SK-N-SH (cell line): ENCODE measurements around the gene KAT6B. TPM values are rescaled to one million over a fixed set of nuclear protein-coding genes. Genes with fewer than 3 reads are reported as not detected.
"Not testable (repeated sequence)": the region's sequence is repeated elsewhere in the genome, so short reads cannot be mapped to it uniquely, and the experiment has no call there.

Source experiments
- CTCF ChIA-PET: fragments of 300-600, 350-600 bp; formaldehyde crosslinking; extraction: SDS; loops from one replicate; lab custom pipeline; 2021; lab: Yijun Ruan, JAX
- POLR2A ChIA-PET: fragments of 350-600 bp; sonication (Branson Sonifier 250); formaldehyde crosslinking; extraction: SDS; loops from one replicate; lab custom pipeline; 2020; ENCODE audit warnings: antibody characterized with exemption, inconsistent platforms; lab: Yijun Ruan, JAX
- DNase-seq: peaks from one replicate; pipeline ENCODE4 v3.0.0; 2012
- H2AFZ ChIP-seq: fragments of 200-600 bp; sonication (generic); 2 replicates; pipeline ENCODE4 v1.8.1; 2016; ENCODE audit warnings: antibody characterized with exemption, mild to moderate bottlenecking, low read depth
- H3F3A ChIP-seq: fragments of 200-600 bp; sonication (generic); replicated peaks from 2 replicates; pipeline ENCODE3; 2016; ENCODE audit warnings: antibody characterized with exemption, mild to moderate bottlenecking; ENCODE audit not compliant: insufficient read depth
- H3K27ac ChIP-seq, 2 experiments: fragments of 200-500 bp in 1 of 2; fragments of 200-600 bp in 1 of 2; sonication (Bioruptor generic) in 1 of 2; sonication (generic), shearing (Covaris generic) in 1 of 2; 2 replicates each; pipeline versions ENCODE4 v1.5.1 to v1.6.1; 2014 to 2016; ENCODE audit warnings: low read depth in 2 of 2, inconsistent platforms in 1 of 2, low read length in 1 of 2, mild to moderate bottlenecking in 1 of 2, mixed read lengths in 1 of 2
- H3K27me3 ChIP-seq: fragments of 200-600 bp; sonication (generic), shearing (Covaris generic); 2 replicates; pipeline ENCODE4 v1.6.1; 2016; ENCODE audit warnings: mixed run types; ENCODE audit not compliant: insufficient read depth
- H3K36me3 ChIP-seq, 2 experiments: fragments of 200-500 bp in 1 of 2; fragments of 200-600 bp in 1 of 2; sonication (Bioruptor generic) in 1 of 2; sonication (generic) in 1 of 2; replicated peaks in 1 of 2; 2 replicates each; pipeline versions ENCODE3 to v1.5.1; 2014 to 2016; ENCODE audit warnings: low read length in 1 of 2, mild to moderate bottlenecking in 1 of 2; ENCODE audit not compliant: insufficient read depth in 2 of 2, control insufficient read depth in 1 of 2
- H3K4me1 ChIP-seq, 2 experiments: fragments of 200-500 bp in 1 of 2; fragments of 200-600 bp in 1 of 2; sonication (Bioruptor generic) in 1 of 2; sonication (generic), shearing (Covaris generic) in 1 of 2; 2 replicates each; pipeline versions ENCODE4 v1.5.1 to v1.6.1; 2014 to 2016; ENCODE audit warnings: low read depth in 1 of 2, low read length in 1 of 2, mixed run types in 1 of 2; ENCODE audit not compliant: insufficient read depth in 2 of 2, control insufficient read depth in 1 of 2
- H3K4me2 ChIP-seq: fragments of 200-600 bp; sonication (generic), shearing (Covaris generic); 2 replicates; pipeline ENCODE4 v1.6.1; 2017; ENCODE audit warnings: mixed run types
- H3K4me3 ChIP-seq, 2 experiments: fragments of 200-500 bp in 1 of 2; fragments of 200-600 bp in 1 of 2; sonication (Bioruptor generic) in 1 of 2; sonication (generic), shearing (Covaris generic) in 1 of 2; 2 replicates each; pipeline versions ENCODE4 v1.5.1 to v1.8.1; 2014 to 2016; ENCODE audit warnings: low read depth in 2 of 2, inconsistent platforms in 1 of 2, low read length in 1 of 2, mild to moderate bottlenecking in 1 of 2, mixed read lengths in 1 of 2, moderate library complexity in 1 of 2
- H3K79me2 ChIP-seq: fragments of 200-600 bp; sonication (generic); 2 replicates; pipeline ENCODE4 v1.8.1; 2017; ENCODE audit warnings: mild to moderate bottlenecking; ENCODE audit not compliant: insufficient read depth
- H3K9ac ChIP-seq: fragments of 200-600 bp; sonication (generic); 2 replicates; pipeline ENCODE4 v1.6.1; 2017; ENCODE audit warnings: mixed run types
- H3K9me2 ChIP-seq: fragments of 200-600 bp; sonication (generic); 2 replicates; pipeline ENCODE4 v1.6.1; 2017; ENCODE audit warnings: mixed run types
- H3K9me3 ChIP-seq: fragments of 200-600 bp; sonication (generic); 2 replicates; pipeline ENCODE4 v1.6.1; 2017; ENCODE audit warnings: mixed run types, mild to moderate bottlenecking, moderate library complexity
- H4K20me1 ChIP-seq: fragments of 200-600 bp; sonication (generic); 2 replicates; pipeline ENCODE4 v1.6.1; 2017; ENCODE audit warnings: mild to moderate bottlenecking, mixed run types; ENCODE audit not compliant: insufficient read depth
- EZH2phosphoT487 ChIP-seq: fragments of 200-600 bp; sonication (generic); IDR thresholded peaks from 2 replicates; pipeline ENCODE4 v1.6.1; 2017; ENCODE audit warnings: low read depth, mixed run types, mild to moderate bottlenecking, antibody characterized with exemption, moderate library complexity, borderline replicate concordance
- FOSL2 ChIP-seq: IDR thresholded peaks from 2 replicates; pipeline ENCODE4 v1.4.0; 2012; ENCODE audit warnings: low read depth, mild to moderate bottlenecking, moderate library complexity, borderline replicate concordance
- FOXM1 ChIP-seq: IDR thresholded peaks from 2 replicates; pipeline ENCODE4 v1.4.0; 2012; ENCODE audit warnings: low read depth, mild to moderate bottlenecking
- GABPA ChIP-seq: IDR thresholded peaks from 2 replicates; pipeline ENCODE4 v1.4.0; 2012; ENCODE audit warnings: low read depth, mild to moderate bottlenecking
- GATA2 ChIP-seq: sonication (generic); formaldehyde crosslinking; IDR thresholded peaks from 2 replicates; pipeline ENCODE4 v1.5.0; 2020; ENCODE audit warnings: mild to moderate bottlenecking, missing genetic modification reagents
- MEF2A ChIP-seq: IDR thresholded peaks from 2 replicates; pipeline ENCODE4 v1.4.0; 2012; ENCODE audit warnings: low read depth, borderline replicate concordance
- MXI1 ChIP-seq: IDR thresholded peaks from 2 replicates; pipeline ENCODE4 v1.6.1; 2012; ENCODE audit warnings: mild to moderate bottlenecking, low read depth, low read length, improper control_type of control experiment
- NFIC ChIP-seq: IDR thresholded peaks from 2 replicates; pipeline ENCODE4 v1.4.0; 2012; ENCODE audit warnings: borderline replicate concordance
- NRF1 ChIP-seq: IDR thresholded peaks from 2 replicates; pipeline ENCODE4 v1.6.1; 2012; ENCODE audit warnings: low read depth, mild to moderate bottlenecking, low read length
- POLR2AphosphoS5 ChIP-seq: IDR thresholded peaks from 2 replicates; pipeline ENCODE4 v1.6.1; 2012; ENCODE audit warnings: low read depth, low read length
- RAD21 ChIP-seq: IDR thresholded peaks from 2 replicates; pipeline ENCODE4 v1.6.1; 2012; ENCODE audit warnings: mild to moderate bottlenecking, low read length
- RFX5 ChIP-seq: IDR thresholded peaks from 2 replicates; pipeline ENCODE4 v1.6.1; 2012; ENCODE audit warnings: mild to moderate bottlenecking, improper control_type of control experiment, low read length
- SIN3A ChIP-seq: IDR thresholded peaks from 2 replicates; pipeline ENCODE4 v1.6.1; 2012; ENCODE audit warnings: low read depth, mild to moderate bottlenecking, low read length, moderate library complexity, borderline replicate concordance
- SMC3 ChIP-seq: IDR thresholded peaks from 2 replicates; pipeline ENCODE4 v1.6.1; 2012; ENCODE audit warnings: low read depth, low read length, improper control_type of control experiment
- YY1 ChIP-seq: IDR thresholded peaks from 2 replicates; pipeline ENCODE4 v1.4.0; 2012; ENCODE audit warnings: low read depth, mild to moderate bottlenecking
- WGBS: methylation state at CpG from one replicate; pipeline ENCODE4 v1.1.6; 2017; ENCODE audit warnings: low lambda C conversion rate; 5-methylcytosine and 5-hydroxymethylcytosine counted together
- polyA plus RNA-seq, 3 experiments: library from polyadenylated mRNA; depleted of rRNA; stranded (reverse); fragments of >200 nt; gene quantifications; 2 replicates each; pipeline ENCODE4 v1.2.3, GENCODE V29; 2012
- TF ChIP-seq, protein P1 (sequence below): IDR thresholded peaks from 2 replicates; pipeline ENCODE4 v1.4.0; 2012; ENCODE audit warnings: low read depth, borderline replicate concordance
- TF ChIP-seq, protein P2 (sequence below): fragments of 150-350 bp; IDR thresholded peaks from 2 replicates; pipeline ENCODE4 v1.6.1; 2017; ENCODE audit warnings: antibody characterized with exemption, low read length, low read depth, borderline replicate concordance

KAT6B gene
- polyA plus RNA-seq, 1 of the 3 experiments (the other 2 are of a cell fraction) = 4.3 TPM

DNA sequence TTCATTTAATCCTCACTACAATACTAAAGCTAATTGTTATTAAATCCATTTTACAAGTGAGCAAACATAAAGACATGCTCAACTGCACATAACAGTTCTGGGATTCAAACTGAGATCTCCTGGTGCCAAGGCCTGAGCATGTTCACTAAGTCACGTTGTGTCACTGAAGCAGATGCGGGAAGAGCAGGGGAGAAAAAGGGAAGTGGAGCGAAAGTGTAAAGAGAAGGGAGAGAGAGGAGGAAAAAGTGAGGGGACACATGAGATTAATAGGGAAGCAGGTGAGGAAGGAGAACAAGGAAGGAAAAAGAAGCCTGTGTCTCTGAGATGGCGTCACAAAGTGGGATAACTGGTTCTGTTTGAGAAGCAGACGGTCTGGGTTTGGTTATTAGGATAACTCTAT lies 38.9 kb upstream of the KAT6B start:
- Histone ChIP-seq H3K9me2 (no peaks in the 10 kb centered on the region), H3K27me3 (no peaks in the 10 kb centered on the region), H3K9ac (no peak overlapping the region), H4K20me1 (no peaks in the 10 kb centered on the region)
- DNase-seq = no peak
- TF ChIP-seq RAD21 = no peak
- TF ChIP-seq, protein P1, sequence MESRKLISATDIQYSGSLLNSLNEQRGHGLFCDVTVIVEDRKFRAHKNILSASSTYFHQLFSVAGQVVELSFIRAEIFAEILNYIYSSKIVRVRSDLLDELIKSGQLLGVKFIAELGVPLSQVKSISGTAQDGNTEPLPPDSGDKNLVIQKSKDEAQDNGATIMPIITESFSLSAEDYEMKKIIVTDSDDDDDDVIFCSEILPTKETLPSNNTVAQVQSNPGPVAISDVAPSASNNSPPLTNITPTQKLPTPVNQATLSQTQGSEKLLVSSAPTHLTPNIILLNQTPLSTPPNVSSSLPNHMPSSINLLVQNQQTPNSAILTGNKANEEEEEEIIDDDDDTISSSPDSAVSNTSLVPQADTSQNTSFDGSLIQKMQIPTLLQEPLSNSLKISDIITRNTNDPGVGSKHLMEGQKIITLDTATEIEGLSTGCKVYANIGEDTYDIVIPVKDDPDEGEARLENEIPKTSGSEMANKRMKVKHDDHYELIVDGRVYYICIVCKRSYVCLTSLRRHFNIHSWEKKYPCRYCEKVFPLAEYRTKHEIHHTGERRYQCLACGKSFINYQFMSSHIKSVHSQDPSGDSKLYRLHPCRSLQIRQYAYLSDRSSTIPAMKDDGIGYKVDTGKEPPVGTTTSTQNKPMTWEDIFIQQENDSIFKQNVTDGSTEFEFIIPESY = no peak
- no peak for TF ChIP-seq SIN3A
- no peak for TF ChIP-seq EZH2phosphoT487
- TF ChIP-seq MEF2A = no peak
- TF ChIP-seq YY1 = no peak
- TF ChIP-seq FOSL2 = no peak
- TF ChIP-seq POLR2AphosphoS5 = no peak
- no peak for TF ChIP-seq NRF1
- TF ChIP-seq RFX5 = no peak
- no peak for TF ChIP-seq SMC3
- TF ChIP-seq, all 33 proteins: peak for 0
- no peak overlapping the region for H3K27ac ChIP-seq
- ChIA-PET POLR2A (no interaction called here), CTCF (no interaction called here)
- WGBS = 92% methylated on average over 5 of the region's 5 CpGs
- no peaks in the 10 kb centered on the region for H3F3A ChIP-seq
- H3K4me1 ChIP-seq = no peaks in the 10 kb centered on the region
- H3K9me3 ChIP-seq = no peaks in the 10 kb centered on the region
- no peak overlapping the region for H3K4me2 ChIP-seq
- H2AFZ ChIP-seq = no peak overlapping the region
- H3K36me3 ChIP-seq = no peaks in the 10 kb centered on the region
- H3K4me3 ChIP-seq = no peak overlapping the region
- H3K79me2 ChIP-seq = no peaks in the 10 kb centered on the region

DNA sequence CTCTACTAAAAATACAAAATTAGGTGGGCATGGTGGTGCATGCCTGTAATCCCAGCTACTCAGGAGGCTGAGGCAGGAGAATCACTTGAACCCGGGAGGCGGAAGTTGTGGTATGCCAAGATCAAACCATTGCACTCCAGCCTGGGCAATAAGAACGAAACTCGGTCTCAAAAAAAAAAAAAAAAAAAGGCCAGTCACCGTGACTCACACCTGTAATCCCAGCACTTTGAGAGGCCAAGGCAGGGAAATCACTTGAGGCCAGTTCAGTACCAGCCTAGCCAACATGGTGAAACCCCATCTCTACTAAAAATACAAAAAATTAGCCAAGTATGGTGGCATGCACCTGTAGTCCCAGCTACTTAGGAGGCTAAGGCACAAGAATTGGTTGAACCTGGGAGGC lies 34.4 kb upstream of the KAT6B start:
- H4K20me1 ChIP-seq, POLR2A ChIA-PET, H3K79me2 ChIP-seq, DNase-seq, H3K9me2 ChIP-seq, H3K9me3 ChIP-seq, H3K27ac ChIP-seq, CTCF ChIA-PET, H3K27me3 ChIP-seq, H3K4me2 ChIP-seq, H3K4me3 ChIP-seq, H3K36me3 ChIP-seq, H3K9ac ChIP-seq, H3F3A ChIP-seq, H2AFZ ChIP-seq, H3K4me1 ChIP-seq: not testable (repeated sequence)
- WGBS = 93% methylated on average over 4 of the region's 5 CpGs

DNA sequence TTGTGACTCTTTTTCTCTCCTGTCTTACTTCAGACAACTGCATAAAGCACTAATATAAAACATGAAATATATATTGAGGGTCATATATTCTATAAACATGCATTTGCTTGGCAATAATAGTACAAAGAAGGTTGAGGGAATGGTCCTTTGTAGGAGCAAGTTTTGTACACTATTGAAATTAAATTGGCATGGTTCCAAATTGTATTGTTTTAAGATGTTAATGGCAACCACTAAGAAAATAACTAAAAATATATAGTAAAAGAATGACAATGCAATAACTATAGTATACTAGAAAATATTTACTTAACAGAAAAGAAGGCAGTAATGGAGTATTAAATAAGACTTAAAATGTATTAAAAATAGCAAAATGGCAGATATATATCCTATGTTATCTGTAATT lies 33.7 kb upstream of the KAT6B start:
- ChIA-PET POLR2A (no interaction called here), CTCF (no interaction called here)
- DNase-seq = no peak
- TF ChIP-seq FOXM1 (no peak), GATA2 (CRISPR knock-in tag) (no peak), NRF1 (no peak), MXI1 (no peak), NFIC (no peak), GABPA (no peak), SIN3A (no peak)
- TF ChIP-seq, protein P2, sequence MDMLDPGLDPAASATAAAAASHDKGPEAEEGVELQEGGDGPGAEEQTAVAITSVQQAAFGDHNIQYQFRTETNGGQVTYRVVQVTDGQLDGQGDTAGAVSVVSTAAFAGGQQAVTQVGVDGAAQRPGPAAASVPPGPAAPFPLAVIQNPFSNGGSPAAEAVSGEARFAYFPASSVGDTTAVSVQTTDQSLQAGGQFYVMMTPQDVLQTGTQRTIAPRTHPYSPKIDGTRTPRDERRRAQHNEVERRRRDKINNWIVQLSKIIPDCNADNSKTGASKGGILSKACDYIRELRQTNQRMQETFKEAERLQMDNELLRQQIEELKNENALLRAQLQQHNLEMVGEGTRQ = no peak
- TF ChIP-seq, protein P1 = no peak
- H4K20me1 ChIP-seq = no peaks in the 10 kb centered on the region
- H3K9me2 ChIP-seq = no peaks in the 10 kb centered on the region
- H3K9me3 ChIP-seq = no peaks in the 10 kb centered on the region
- no peaks in the 10 kb centered on the region for H3F3A ChIP-seq
- H3K27ac ChIP-seq = no peak overlapping the region
- no peak overlapping the region for H3K4me3 ChIP-seq
- H3K4me1 ChIP-seq = no peaks in the 10 kb centered on the region
- no peak overlapping the region for H3K4me2 ChIP-seq
- no peaks in the 10 kb centered on the region for H3K79me2 ChIP-seq
- H3K9ac ChIP-seq = no peak overlapping the region
- H3K27me3 ChIP-seq = no peaks in the 10 kb centered on the region
- H2AFZ ChIP-seq = no peak overlapping the region
- H3K36me3 ChIP-seq = no peaks in the 10 kb centered on the region
